ENCODE data around the gene KLK5. TPM values are rescaled to one million over a fixed set of nuclear protein-coding genes. Genes with fewer than 3 reads are reported as not detected.
A peak's percentile ranks its signal among the peaks of the same experiment; 100 is the strongest.

The KLK5 gene
- total RNA-seq, 1 donor from 2014 or later: not detected

DNA sequence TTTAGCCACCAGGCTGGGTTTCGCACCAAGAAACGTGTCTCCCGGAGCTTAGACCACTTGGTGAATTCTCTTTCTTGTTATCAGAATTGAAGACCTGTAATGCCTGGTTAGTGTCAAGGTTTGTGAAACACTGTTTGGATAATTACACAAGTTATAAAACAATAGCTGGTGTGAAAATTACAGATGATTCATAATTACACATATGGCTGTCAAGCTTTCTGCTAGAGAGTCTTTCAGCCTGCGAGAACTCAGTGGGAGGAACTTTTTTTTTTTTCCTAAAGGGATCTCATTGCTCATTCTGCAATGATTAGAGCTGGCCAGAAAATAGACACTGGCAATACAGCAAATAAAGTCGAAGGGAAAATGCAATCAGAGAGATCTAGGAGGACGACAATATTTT is 28.3 kb downstream of the KLK5 start:
- H3K27ac Mint-ChIP-seq: no peak overlapping the region
- no peaks in the 10 kb centered on the region for H3K9me3 Mint-ChIP-seq
- peaks cover 22% of the 10 kb centered on the region for H3K27me3 Mint-ChIP-seq
- TF ChIP-seq, protein P1, sequence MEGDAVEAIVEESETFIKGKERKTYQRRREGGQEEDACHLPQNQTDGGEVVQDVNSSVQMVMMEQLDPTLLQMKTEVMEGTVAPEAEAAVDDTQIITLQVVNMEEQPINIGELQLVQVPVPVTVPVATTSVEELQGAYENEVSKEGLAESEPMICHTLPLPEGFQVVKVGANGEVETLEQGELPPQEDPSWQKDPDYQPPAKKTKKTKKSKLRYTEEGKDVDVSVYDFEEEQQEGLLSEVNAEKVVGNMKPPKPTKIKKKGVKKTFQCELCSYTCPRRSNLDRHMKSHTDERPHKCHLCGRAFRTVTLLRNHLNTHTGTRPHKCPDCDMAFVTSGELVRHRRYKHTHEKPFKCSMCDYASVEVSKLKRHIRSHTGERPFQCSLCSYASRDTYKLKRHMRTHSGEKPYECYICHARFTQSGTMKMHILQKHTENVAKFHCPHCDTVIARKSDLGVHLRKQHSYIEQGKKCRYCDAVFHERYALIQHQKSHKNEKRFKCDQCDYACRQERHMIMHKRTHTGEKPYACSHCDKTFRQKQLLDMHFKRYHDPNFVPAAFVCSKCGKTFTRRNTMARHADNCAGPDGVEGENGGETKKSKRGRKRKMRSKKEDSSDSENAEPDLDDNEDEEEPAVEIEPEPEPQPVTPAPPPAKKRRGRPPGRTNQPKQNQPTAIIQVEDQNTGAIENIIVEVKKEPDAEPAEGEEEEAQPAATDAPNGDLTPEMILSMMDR (IDR thresholded peaks at IDR 0.05): no peak
- ATAC-seq (ENCODE audit: low read depth) (no peak), DNase-seq (no peak)
- H3K4me3 Mint-ChIP-seq: no peak overlapping the region
- intact Hi-C loops (cut with micrococcal nuclease): loop anchor here (5.0 kb wide), 1 partner anchor 202 kb away; the partner anchor contains the start of gene CLEC11A
- H3K4me1 Mint-ChIP-seq: peaks cover 10% of the 10 kb centered on the region
- no peaks in the 10 kb centered on the region for H3K36me3 Mint-ChIP-seq (ENCODE audit: low read depth)
- ChIA-PET POLR2A (no interaction called here), CTCF (no interaction called here)

GRCh38 chr19:50922317-50922853 is 30.5 kb downstream of the KLK5 start:
- TF ChIP-seq, protein P1 (IDR thresholded peaks at IDR 0.05): peak; percentile 61
- ChIA-PET CTCF (interaction anchor here (0.6 to 2.5 kb wide), 32 partner anchors 14 to 1225 kb away, joined by 3 to 19 read pairs (median 5); partner anchors contain the start of gene JOSD2), POLR2A (interaction anchor here (0.6 to 1.3 kb wide), 5 partner anchors 26 to 411 kb away, joined by 3 to 10 read pairs (median 6); partner anchors contain the start of gene JOSD2)
- H3K4me1 Mint-ChIP-seq: peaks cover 10% of the 10 kb centered on the region
- no peak overlapping the region for H3K27ac Mint-ChIP-seq
- H3K9me3 Mint-ChIP-seq: no peaks in the 10 kb centered on the region
- peak; percentile 99 for ATAC-seq (ENCODE audit: low read depth)
- H3K27me3 Mint-ChIP-seq: peaks cover 24% of the 10 kb centered on the region
- intact Hi-C loops (cut with micrococcal nuclease): loop anchor here (1.0 to 5.0 kb wide), 7 partner anchors 40 to 566 kb away; partner anchors contain the start of gene CLEC11A
- peak; percentile 59 for DNase-seq
- no peaks in the 10 kb centered on the region for H3K36me3 Mint-ChIP-seq (ENCODE audit: low read depth)
- H3K4me3 Mint-ChIP-seq: no peak overlapping the region

DNA sequence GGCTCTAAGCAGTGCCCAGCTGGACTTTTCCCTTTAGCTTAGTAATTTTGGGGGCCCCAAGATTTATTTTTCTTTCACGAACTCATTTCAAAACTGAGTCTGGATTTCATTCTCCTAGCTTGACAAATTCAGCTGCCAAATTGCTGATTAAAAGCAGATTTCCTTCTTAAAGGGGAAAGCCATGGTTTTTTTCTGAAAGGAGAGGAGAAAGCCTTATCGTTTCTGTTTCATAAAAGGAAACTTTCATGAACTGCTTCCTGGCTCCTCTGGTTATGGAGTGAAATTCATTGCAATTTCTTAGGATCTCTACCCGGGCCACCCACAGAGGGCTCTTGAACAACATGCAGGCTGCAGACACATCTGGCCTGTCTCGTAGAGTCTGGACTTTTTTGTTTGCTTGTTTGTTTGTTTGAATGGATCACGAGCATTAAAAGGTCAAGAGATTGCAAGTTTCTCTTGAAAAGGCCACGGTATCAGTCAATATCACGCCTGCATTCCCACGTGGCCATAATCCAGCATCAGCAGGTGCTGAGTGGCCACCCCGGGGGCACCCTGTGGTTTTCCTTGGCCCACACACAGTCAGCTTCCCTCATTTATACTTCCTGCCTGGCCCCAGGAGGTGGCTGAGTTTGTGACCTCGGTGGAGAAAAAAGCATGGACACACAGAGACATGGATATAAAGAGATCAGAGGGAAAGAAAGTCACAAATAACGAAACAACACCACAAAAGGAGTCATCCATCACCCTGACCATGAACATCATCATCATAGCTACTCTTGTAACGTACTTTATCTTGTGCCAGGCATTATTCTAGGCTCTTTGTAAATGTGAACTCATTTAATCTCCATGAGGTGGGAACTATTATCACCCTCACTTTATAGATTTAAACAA is 31.2 kb downstream of the KLK5 start:
- no peak overlapping the region for H3K4me3 Mint-ChIP-seq

GRCh38 chr19:50916069-50916468 is 36.8 kb downstream of the KLK5 start:
- Mint-ChIP-seq H3K4me3 (no peak overlapping the region), H3K36me3 (ENCODE audit: low read depth) (no peaks in the 10 kb centered on the region), H3K4me1 (no peaks in the 10 kb centered on the region), H3K27ac (no peak overlapping the region), H3K27me3 (peaks cover 15% of the 10 kb centered on the region), H3K9me3 (no peaks in the 10 kb centered on the region)
- CTCF ChIA-PET: no interaction called here
- TF ChIP-seq, protein P1 (IDR thresholded peaks at IDR 0.05): no peak
- POLR2A ChIA-PET: no interaction called here
- intact Hi-C loops (cut with micrococcal nuclease): no loop called here
- DNase-seq: no peak
- ATAC-seq (ENCODE audit: low read depth): no peak

More for the DNA sequence above, 31.2 kb downstream of the KLK5 start:
- Mint-ChIP-seq H3K36me3 (ENCODE audit: low read depth) (no peaks in the 10 kb centered on the region), H3K27ac (no peak overlapping the region), H3K27me3 (peaks cover 29% of the 10 kb centered on the region), H3K4me1 (peaks cover 10% of the 10 kb centered on the region), H3K9me3 (no peaks in the 10 kb centered on the region)
- ChIA-PET POLR2A (interaction anchor here (0.6 to 1.3 kb wide), 5 partner anchors 25 to 410 kb away, joined by 3 to 10 read pairs (median 6); partner anchors contain the start of gene JOSD2), CTCF (interaction anchor here (0.6 to 2.5 kb wide), 32 partner anchors 13 to 1224 kb away, joined by 3 to 19 read pairs (median 5); partner anchors contain the start of gene JOSD2)
- TF ChIP-seq, protein P1 (IDR thresholded peaks at IDR 0.05): no peak
- intact Hi-C loops (cut with micrococcal nuclease): loop anchor here (1.0 to 5.0 kb wide), 7 partner anchors 39 to 565 kb away; partner anchors contain the start of gene CLEC11A
- DNase-seq (no peak), ATAC-seq (ENCODE audit: low read depth) (peak; percentile 21)

All from activated B cell treated with CpG ODN at 0.5 μM for 24 hours (primary cell).